Activated CD4-positive, alpha-beta memory T cell treated with anti-CD3 and anti-CD28 coated beads for 36 hours (primary cell): ENCODE data around the gene PLAAT3. TPM values are rescaled to one million over a fixed set of nuclear protein-coding genes. Genes with fewer than 3 reads are reported as not detected.
"Not testable (repeated sequence)": the region's sequence is repeated elsewhere in the genome, so short reads cannot be mapped to it uniquely, and the experiment has no call there.

Experiments used
- CTCF ChIA-PET: fragments of 350-600 bp; sonication (Branson Sonifier 250); formaldehyde crosslinking; loops from one replicate; lab custom pipeline; 2021; ENCODE audit warnings: antibody characterized with exemption, inconsistent platforms; lab: Charles Lee
- POLR2A ChIA-PET: fragments of 350-600 bp; sonication (Branson Sonifier 250); formaldehyde crosslinking; loops from one replicate; lab custom pipeline; 2021; ENCODE audit warnings: antibody characterized with exemption; lab: Charles Lee
- DNase-seq: peaks from one replicate; pipeline ENCODE4 v3.0.0-alpha.2; 2020
- H3K27ac Mint-ChIP-seq: one replicate; pipeline ENCODE4 v1.8.0; 2021; ENCODE audit warnings: mixed read lengths
- H3K27me3 Mint-ChIP-seq: one replicate; pipeline ENCODE4 v1.8.0; 2021; ENCODE audit warnings: mixed read lengths
- H3K36me3 Mint-ChIP-seq: one replicate; pipeline ENCODE4 v1.8.0; 2021; ENCODE audit warnings: mixed read lengths
- H3K4me1 Mint-ChIP-seq: one replicate; pipeline ENCODE4 v1.8.0; 2021; ENCODE audit warnings: low read depth, mixed read lengths
- H3K4me3 Mint-ChIP-seq: one replicate; pipeline ENCODE4 v1.8.0; 2021; ENCODE audit warnings: mild to moderate bottlenecking, mixed read lengths
- H3K9me3 Mint-ChIP-seq: one replicate; pipeline ENCODE4 v1.8.0; 2021; ENCODE audit warnings: mixed read lengths
- intact Hi-C: fragments of 100-400 bp; cut with micrococcal nuclease; formaldehyde crosslinking; loops from one replicate; pipeline ENCODE4 v1.15.1; 2023
- total RNA-seq, 2 experiments: library from RNA; stranded (reverse); gene quantifications; one replicate each; pipeline ENCODE4 v1.2.3, GENCODE V29; 2021

PLAAT3 gene
- total RNA-seq, 2 experiments from 2014 or later = 10.3 to 10.4 TPM

- Mint-ChIP-seq H3K36me3 (no peaks in the 10 kb centered on the region), H3K4me3 (no peak overlapping the region), H3K4me1 (peaks cover 83% of the 10 kb centered on the region), H3K9me3 (no peaks in the 10 kb centered on the region), H3K27me3 (no peaks in the 10 kb centered on the region), H3K27ac (no peak overlapping the region)
- ChIA-PET CTCF (interaction anchor here (0.6 to 2.0 kb wide), 3 partner anchors 35 to 106 kb away, joined by 3 to 9 read pairs (median 4); no protein-coding TSS in a partner anchor), POLR2A (interaction anchor here (0.9 to 1.6 kb wide), 2 partner anchors 34 kb away, joined by 3 to 5 read pairs; no protein-coding TSS in a partner anchor)
- DNase-seq = no peak
- intact Hi-C loops = no loop called here
Measured at GRCh38 chr11:63532799-63533475, 81.3 kb downstream of the PLAAT3 start.

GRCh38 chr11:63532117-63532516 lies 82.1 kb downstream of the PLAAT3 start:
- Mint-ChIP-seq H3K36me3 (no peaks in the 10 kb centered on the region), H3K27me3 (no peaks in the 10 kb centered on the region), H3K4me3 (no peak overlapping the region), H3K27ac (peak overlapping the region; percentile 81), H3K9me3 (no peaks in the 10 kb centered on the region), H3K4me1 (peaks cover 74% of the 10 kb centered on the region)
- CTCF ChIA-PET = interaction anchor here (2.0 kb wide), 1 partner anchor 53 kb away, joined by 9 read pairs; no protein-coding TSS in a partner anchor
- DNase-seq = no peak
- intact Hi-C loops = no loop called here
- POLR2A ChIA-PET = interaction anchor here (1.6 kb wide), 1 partner anchor 35 kb away, joined by 5 read pairs; no protein-coding TSS in a partner anchor

DNA sequence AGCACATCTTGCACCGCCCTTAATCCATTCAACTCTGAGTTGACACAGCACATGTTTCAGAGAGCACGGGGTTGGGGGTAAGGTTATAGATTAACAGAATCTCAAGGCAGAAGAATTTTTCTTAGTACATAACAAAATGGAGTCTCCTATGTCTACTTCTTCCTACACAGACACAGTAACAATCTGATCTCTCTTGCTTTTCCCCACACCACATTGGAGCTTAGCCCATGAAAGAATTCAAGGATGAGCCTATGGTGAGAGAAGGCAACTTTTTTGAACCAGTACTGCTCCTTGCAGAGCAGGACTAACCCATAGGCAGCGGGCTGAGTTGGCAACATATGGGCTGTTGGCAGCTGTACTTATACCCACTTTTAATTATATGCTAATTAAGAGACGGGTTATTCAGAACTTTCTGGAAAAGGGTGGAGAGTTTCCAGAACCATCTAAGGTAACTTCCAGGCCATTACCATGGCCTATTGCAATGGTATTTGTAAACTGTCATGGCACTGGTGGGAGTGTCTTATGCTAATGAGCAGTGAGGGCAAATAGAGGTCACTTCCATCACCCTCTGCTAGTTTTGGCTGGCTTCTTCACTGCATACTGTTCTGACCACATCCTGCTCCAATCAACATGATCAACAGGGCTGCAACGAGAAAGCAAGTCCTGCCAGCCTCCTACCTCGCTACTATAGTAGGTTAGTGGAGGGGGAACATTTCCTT lies 83.0 kb downstream of the PLAAT3 start:
- H3K9me3 Mint-ChIP-seq, H3K36me3 Mint-ChIP-seq, H3K27me3 Mint-ChIP-seq, CTCF ChIA-PET: not testable (repeated sequence)
- peak; percentile 76 for DNase-seq
- H3K4me1 Mint-ChIP-seq = peaks cover 66% of the 10 kb centered on the region
- POLR2A ChIA-PET = interaction anchor here (1.6 kb wide), 1 partner anchor 36 kb away, joined by 5 read pairs; no protein-coding TSS in a partner anchor
- intact Hi-C loops = loop anchor here (1.0 kb wide), 1 partner anchor 36 kb away; no protein-coding TSS in a partner anchor
- peak overlapping the region; percentile 81 for H3K27ac Mint-ChIP-seq
- H3K4me3 Mint-ChIP-seq = peak overlapping the region; percentile 40

DNA sequence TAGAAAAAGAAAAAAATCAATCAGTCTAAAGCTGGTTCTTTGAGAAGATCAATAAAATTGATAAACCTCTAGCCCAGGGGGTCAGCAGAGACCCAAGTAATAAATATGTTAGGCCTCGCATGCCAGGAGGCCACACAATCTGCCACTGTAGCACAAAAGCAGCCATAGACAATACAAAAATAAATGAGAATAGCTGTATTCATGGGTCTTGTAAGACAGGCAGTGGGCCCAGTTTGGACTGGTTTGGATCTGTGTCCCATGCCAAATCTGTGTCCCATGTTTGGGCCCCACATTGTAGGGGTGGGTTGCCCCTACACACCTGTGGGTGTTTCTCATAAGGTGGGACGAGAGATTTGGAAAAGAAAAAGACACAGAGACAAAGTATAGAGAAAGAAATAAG lies 84.2 kb downstream of the PLAAT3 start:
- H3K27ac Mint-ChIP-seq = no peak overlapping the region
- peaks cover 54% of the 10 kb centered on the region for H3K4me1 Mint-ChIP-seq
- CTCF ChIA-PET = no interaction called here
- H3K36me3 Mint-ChIP-seq = no peaks in the 10 kb centered on the region
- intact Hi-C loops = no loop called here
- H3K4me3 Mint-ChIP-seq = no peak overlapping the region
- peaks cover 2% of the 10 kb centered on the region for H3K9me3 Mint-ChIP-seq
- no peaks in the 10 kb centered on the region for H3K27me3 Mint-ChIP-seq
- no peak for DNase-seq
- POLR2A ChIA-PET = no interaction called here

GRCh38 chr11:63529373-63529772 lies 84.9 kb downstream of the PLAAT3 start:
- H3K4me1 Mint-ChIP-seq = peaks cover 49% of the 10 kb centered on the region
- POLR2A ChIA-PET, H3K27ac Mint-ChIP-seq: not testable (repeated sequence)

DNA sequence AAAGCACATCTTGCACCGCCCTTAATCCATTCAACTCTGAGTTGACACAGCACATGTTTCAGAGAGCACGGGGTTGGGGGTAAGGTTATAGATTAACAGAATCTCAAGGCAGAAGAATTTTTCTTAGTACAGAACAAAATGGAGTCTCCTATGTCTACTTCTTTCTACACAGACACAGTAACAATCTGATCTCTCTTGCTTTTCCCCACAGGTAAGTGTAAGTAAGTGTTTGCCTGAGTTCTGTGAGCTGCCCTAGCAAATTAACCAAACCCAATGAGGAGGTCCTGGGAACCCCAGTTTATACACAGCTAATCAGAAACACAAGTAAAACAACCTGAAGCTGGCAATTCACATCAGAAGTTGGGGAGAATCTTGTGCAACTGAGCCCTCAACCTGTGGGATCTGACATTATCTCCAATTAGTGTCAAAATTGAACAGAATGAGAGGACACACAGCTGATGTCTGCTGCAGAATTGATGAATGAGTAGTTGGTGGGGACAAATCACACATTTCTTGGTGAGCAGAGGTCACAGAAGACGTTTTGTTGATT lies 85.4 kb downstream of the PLAAT3 start:
- POLR2A ChIA-PET, H3K27ac Mint-ChIP-seq, H3K27me3 Mint-ChIP-seq, H3K36me3 Mint-ChIP-seq, DNase-seq, H3K9me3 Mint-ChIP-seq, H3K4me3 Mint-ChIP-seq, intact Hi-C loops, CTCF ChIA-PET: not testable (repeated sequence)
- peaks cover 43% of the 10 kb centered on the region for H3K4me1 Mint-ChIP-seq

More at GRCh38 chr11:63529373-63529772, 84.9 kb downstream of the PLAAT3 start:
- intact Hi-C loops, H3K9me3 Mint-ChIP-seq, H3K36me3 Mint-ChIP-seq, DNase-seq, CTCF ChIA-PET, H3K27me3 Mint-ChIP-seq, H3K4me3 Mint-ChIP-seq: not testable (repeated sequence)

DNA sequence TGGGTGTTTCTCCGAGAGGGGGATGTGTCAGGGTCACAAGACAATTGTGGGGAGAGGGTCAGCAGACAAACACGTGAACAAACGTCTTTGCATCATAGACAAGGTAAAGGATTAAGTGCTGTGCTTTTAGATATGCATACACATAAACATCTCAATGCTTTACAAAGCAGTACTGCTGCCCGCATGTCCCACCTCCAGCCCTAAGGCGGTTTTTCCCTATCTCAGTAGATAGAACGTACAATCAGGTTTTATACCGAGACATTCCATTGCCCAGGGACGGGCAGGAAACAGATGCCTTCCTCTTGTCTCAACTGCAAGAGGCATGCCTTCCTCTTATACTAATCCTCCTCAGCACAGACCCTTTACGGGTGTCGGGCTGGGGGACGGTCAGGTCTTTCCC lies 86.1 kb downstream of the PLAAT3 start:
- H3K36me3 Mint-ChIP-seq, H3K9me3 Mint-ChIP-seq, H3K27me3 Mint-ChIP-seq, intact Hi-C loops, POLR2A ChIA-PET, H3K4me3 Mint-ChIP-seq, H3K27ac Mint-ChIP-seq, CTCF ChIA-PET, DNase-seq: not testable (repeated sequence)
- peaks cover 37% of the 10 kb centered on the region for H3K4me1 Mint-ChIP-seq

DNA sequence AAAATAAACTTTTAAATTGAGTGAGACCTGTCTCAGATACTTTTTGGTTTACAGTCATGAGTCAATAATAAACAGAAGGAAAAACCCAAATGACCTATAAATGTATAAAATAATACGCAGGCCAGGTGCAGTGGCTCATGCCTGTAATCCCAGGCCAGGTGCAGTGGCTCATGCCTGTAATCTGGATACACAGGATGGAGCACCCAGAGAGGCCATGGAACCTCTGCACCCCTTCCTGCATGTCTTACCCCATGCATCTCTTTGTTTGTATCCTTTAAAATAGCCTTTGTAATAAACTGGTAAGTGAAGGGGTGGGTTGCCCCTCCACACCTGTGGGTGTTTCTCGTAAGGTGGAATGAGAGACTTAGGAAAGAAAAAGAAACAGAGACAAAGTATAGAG lies 86.6 kb downstream of the PLAAT3 start:
- POLR2A ChIA-PET = no interaction called here
- no peaks in the 10 kb centered on the region for H3K27me3 Mint-ChIP-seq
- CTCF ChIA-PET = no interaction called here
- peaks cover 2% of the 10 kb centered on the region for H3K9me3 Mint-ChIP-seq
- peaks cover 32% of the 10 kb centered on the region for H3K4me1 Mint-ChIP-seq
- no peak for DNase-seq
- no peaks in the 10 kb centered on the region for H3K36me3 Mint-ChIP-seq
- no peak overlapping the region for H3K27ac Mint-ChIP-seq
- intact Hi-C loops = no loop called here
- H3K4me3 Mint-ChIP-seq = no peak overlapping the region

Other genes with a start within 250 kb of the PLAAT3 start
- gene SLC22A9, start 244.6 kb downstream of the PLAAT3 start, total RNA-seq = not detected
- under 1 TPM; 0.15 to 0.24 TPM for gene PLAAT5, start 123.3 kb downstream of the PLAAT3 start, total RNA-seq
- gene LGALS12, start 108.3 kb downstream of the PLAAT3 start, total RNA-seq = not detected
- gene PLAAT4, start 77.6 kb downstream of the PLAAT3 start, total RNA-seq = 10 to 100 TPM; 35.7 to 36.3 TPM
- under 1 TPM in 1 of 2 experiments, not detected in 1; 0.44 TPM for gene PLAAT2, start 51.1 kb downstream of the PLAAT3 start, total RNA-seq
- gene ATL3, start 56.9 kb upstream of the PLAAT3 start, total RNA-seq = 10 to 100 TPM; 31.3 to 34.6 TPM
- 10 to 100 TPM; 54.4 to 58.4 TPM for gene RTN3, start 67.1 kb upstream of the PLAAT3 start, total RNA-seq
- 1 to 10 TPM; 1.3 to 1.5 TPM for gene ZFTA, start 154.3 kb upstream of the PLAAT3 start, total RNA-seq
- gene SPINDOC, start 199.0 kb upstream of the PLAAT3 start, total RNA-seq = 10 to 100 TPM; 27.9 to 29.3 TPM
- 10 to 100 TPM; 20.0 to 29.0 TPM for gene MARK2, start 224.7 kb upstream of the PLAAT3 start, total RNA-seq